Cardiac muscle cell (in vitro differentiated cells and primary cell): ENCODE results near the gene LRP2. TPM values are rescaled to one million over a fixed set of nuclear protein-coding genes. Genes with fewer than 3 reads are reported as not detected.

Experiments
- DNase-seq, 2 donors: peaks; one replicate each; pipeline versions ENCODE4 v3.0.0 to v3.0.0-alpha.2; 2010 to 2017; ENCODE audit warnings: low read depth in 1 of 2, low spot score in 1 of 2
- H3K27ac ChIP-seq: fragments of 200-600 bp; sonication (generic); 2 replicates; pipeline ENCODE4 v1.5.1; 2016
- H3K27me3 ChIP-seq: fragments of 200-600 bp; sonication (generic); 2 replicates; pipeline ENCODE4 v1.6.0; 2016; ENCODE audit warnings: control low read depth
- H3K36me3 ChIP-seq: fragments of 200-600 bp; sonication (generic); 2 replicates; pipeline ENCODE4 v1.5.1; 2016; ENCODE audit warnings: control low read depth
- H3K4me1 ChIP-seq: fragments of 200-600 bp; sonication (generic); 2 replicates; pipeline ENCODE4 v1.8.1; 2017; ENCODE audit warnings: low read depth, mild to moderate bottlenecking, mixed run types
- H3K4me3 ChIP-seq: fragments of 200-600 bp; sonication (generic); 2 replicates; pipeline ENCODE4 v1.5.1; 2016; ENCODE audit warnings: mild to moderate bottlenecking
- H3K9me3 ChIP-seq: fragments of 200-600 bp; sonication (generic); 2 replicates; pipeline ENCODE4 v1.5.1; 2017; ENCODE audit warnings: low read depth, mild to moderate bottlenecking, control low read depth
- polyA plus RNA-seq: library from polyadenylated mRNA; unstranded; fragments of >200 nt; fragmentation: Nextera tagmentation; extraction: Ambion mirVana; gene quantifications from 2 replicates; pipeline ENCODE4 v1.2.1, GENCODE V29; 2016
- total RNA-seq: library from RNA; depleted of rRNA; stranded (reverse); fragments of >200 nt; gene quantifications from 2 replicates; pipeline ENCODE4 v1.2.3, GENCODE V29; 2016
- TF ChIP-seq, protein P1 (sequence below): IDR thresholded peaks from 2 replicates; pipeline ENCODE4 v1.5.1; 2012; ENCODE audit warnings: low read depth, mild to moderate bottlenecking, low read length

LRP2 gene
- total and polyA plus RNA-seq, 2 experiments from 2014 or later, result 1.5 to 1.7 TPM

DNA sequence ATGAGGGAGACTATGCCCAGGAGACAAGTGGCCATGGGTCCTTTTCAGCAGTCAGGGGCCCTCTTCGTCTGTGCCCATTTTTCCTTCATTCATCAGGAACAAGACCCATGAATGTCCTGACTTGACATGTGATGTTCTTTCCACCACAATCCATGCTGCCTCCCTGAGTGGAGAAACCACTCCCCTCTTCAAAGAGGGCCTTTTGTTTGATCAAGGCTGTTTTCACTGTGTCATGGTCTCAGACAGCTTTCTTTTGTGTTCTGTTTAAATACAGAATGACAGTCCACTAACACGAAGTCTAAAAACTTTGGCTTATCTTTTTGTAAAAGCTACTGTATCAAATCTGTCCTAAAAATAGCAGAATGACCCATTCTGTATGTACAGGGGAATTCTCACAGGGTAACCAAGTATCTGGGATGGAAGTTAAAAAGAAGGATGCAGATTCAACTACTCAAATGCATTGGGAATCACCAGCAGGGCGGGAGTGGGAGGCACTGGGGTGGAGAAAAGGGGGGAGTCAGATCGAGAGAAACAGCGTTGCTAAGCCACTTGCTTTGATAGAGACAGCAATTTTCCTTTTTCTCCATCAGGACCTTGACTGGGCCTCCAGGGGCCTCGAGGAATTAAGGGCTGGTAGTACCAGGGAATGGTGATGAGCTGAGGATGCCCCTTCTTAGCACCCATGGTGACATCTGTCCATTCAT, 13.9 kb downstream of the LRP2 start:
- H3K4me3 ChIP-seq, result no peak overlapping the region
- no peak overlapping the region for H3K27ac ChIP-seq
- TF ChIP-seq, protein P1, sequence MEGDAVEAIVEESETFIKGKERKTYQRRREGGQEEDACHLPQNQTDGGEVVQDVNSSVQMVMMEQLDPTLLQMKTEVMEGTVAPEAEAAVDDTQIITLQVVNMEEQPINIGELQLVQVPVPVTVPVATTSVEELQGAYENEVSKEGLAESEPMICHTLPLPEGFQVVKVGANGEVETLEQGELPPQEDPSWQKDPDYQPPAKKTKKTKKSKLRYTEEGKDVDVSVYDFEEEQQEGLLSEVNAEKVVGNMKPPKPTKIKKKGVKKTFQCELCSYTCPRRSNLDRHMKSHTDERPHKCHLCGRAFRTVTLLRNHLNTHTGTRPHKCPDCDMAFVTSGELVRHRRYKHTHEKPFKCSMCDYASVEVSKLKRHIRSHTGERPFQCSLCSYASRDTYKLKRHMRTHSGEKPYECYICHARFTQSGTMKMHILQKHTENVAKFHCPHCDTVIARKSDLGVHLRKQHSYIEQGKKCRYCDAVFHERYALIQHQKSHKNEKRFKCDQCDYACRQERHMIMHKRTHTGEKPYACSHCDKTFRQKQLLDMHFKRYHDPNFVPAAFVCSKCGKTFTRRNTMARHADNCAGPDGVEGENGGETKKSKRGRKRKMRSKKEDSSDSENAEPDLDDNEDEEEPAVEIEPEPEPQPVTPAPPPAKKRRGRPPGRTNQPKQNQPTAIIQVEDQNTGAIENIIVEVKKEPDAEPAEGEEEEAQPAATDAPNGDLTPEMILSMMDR, result no peak

DNA sequence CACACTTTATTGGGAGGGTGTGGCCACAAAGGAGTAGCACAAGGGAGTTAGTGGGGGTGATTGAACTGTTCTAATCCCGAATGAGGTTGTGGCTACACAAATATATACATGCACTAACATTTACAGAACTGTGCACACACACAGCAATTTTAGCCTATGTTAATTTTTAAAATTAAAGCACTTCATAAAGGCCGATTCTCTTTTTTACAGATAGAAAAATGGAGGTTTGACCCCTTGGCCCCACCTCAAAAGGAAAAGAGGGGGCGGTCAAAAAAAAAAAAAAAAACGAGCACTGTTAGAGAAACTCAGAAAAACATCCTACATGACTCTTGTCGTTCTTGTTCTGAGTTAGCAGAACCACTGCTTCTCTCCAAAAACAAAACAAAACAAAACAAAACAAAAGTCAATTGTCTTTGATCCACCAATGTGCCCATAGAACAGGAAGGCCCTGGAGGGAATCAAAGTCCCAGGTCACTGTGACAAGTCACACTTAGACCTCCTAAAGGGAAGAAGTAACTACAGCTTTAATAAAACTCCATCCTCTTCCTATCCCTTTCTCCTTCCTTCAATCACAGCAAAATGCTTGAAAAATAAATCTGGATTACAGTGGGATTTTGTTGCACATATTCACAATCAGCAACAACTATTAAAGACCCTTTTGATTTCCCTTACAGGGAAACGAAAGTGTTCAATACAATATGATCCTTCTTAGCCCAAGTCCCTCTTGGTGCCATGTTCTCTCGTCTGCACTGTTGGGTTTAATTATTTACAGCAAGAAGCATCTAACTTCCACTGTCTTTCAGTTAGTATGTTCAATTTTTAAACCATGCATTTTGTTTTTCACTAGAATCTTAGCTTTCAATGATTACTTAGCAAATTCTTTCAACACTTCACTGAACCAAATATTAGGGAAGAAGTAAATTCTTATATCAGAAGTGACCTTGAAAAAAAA, 16.6 kb downstream of the LRP2 start:
- no peak overlapping the region for H3K27ac ChIP-seq
- no peaks in the 10 kb centered on the region for H3K9me3 ChIP-seq
- H3K27me3 ChIP-seq, result no peaks in the 10 kb centered on the region
- TF ChIP-seq, protein P1, result no peak
- no peaks in the 10 kb centered on the region for H3K36me3 ChIP-seq
- H3K4me3 ChIP-seq, result no peak overlapping the region
- no peak for DNase-seq
- H3K4me1 ChIP-seq, result no peaks in the 10 kb centered on the region

More for the DNA sequence above, 13.9 kb downstream of the LRP2 start:
- Histone ChIP-seq H3K27me3 (no peaks in the 10 kb centered on the region), H3K4me1 (no peaks in the 10 kb centered on the region), H3K9me3 (no peaks in the 10 kb centered on the region), H3K36me3 (no peaks in the 10 kb centered on the region)
- DNase-seq, result no peak

DNA sequence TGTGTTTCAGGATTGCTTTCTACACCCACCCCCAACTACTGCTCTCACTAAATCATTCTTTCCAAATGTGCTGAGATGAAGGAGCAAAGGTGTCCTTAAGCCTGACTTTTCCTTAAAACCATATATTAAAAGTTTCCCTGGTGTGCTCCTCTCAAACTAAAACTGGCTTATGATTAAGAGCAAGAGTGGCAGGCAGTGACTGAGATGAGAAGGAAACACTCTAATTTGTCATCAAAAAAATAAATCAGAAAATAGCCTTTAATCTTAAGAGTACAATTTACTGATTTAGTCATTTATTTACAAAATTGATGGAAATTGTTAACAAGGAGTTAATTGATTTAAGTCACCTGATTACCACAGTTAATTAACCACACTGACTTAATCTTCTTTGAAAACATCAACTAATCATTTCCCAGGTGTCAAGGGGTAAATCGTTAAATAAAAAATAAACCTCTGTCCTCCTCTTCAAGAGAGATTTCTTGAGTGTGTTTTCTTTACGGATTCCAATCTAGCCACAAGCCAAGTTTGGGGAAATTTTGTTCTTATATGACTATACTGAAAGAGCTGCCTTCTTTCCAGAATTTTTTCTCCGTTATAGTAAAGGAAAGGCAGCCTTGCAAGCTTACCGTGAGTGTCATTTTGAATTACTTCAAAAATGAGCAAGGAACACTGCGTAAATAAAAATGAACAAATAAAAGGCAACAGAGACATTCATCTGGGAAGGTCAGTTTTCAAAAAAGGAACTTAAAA, 17.4 kb downstream of the LRP2 start:
- DNase-seq, result no peak

DNA sequence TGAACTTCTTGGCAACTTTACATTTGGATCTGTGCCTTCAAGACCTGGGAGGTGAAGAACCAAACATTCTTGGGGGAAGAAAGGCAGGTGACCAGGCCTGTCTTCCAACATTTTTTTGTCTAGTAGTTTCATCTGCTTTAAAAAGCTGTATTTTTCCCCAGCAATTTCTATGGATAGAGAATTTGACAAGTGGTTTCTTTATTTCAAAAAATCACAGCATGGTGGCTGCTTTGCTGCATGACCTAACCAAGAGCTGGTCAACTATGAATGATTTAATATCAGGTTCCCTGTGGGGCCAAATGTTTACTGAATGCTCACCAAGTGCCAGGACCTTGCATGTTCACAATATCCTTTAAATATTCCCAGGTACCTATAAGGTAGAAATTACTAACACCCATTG, 19.1 kb downstream of the LRP2 start:
- Histone ChIP-seq H3K36me3 (no peaks in the 10 kb centered on the region), H3K4me1 (no peaks in the 10 kb centered on the region), H3K27me3 (no peaks in the 10 kb centered on the region), H3K4me3 (no peak overlapping the region), H3K27ac (no peak overlapping the region), H3K9me3 (no peaks in the 10 kb centered on the region)
- DNase-seq, result no peak
- TF ChIP-seq, protein P1, result no peak

More for the DNA sequence above, 17.4 kb downstream of the LRP2 start:
- TF ChIP-seq, protein P1, result no peak
- Histone ChIP-seq H3K4me3 (no peak overlapping the region), H3K27ac (no peak overlapping the region), H3K36me3 (no peaks in the 10 kb centered on the region), H3K9me3 (no peaks in the 10 kb centered on the region), H3K4me1 (no peaks in the 10 kb centered on the region), H3K27me3 (no peaks in the 10 kb centered on the region)

DNA sequence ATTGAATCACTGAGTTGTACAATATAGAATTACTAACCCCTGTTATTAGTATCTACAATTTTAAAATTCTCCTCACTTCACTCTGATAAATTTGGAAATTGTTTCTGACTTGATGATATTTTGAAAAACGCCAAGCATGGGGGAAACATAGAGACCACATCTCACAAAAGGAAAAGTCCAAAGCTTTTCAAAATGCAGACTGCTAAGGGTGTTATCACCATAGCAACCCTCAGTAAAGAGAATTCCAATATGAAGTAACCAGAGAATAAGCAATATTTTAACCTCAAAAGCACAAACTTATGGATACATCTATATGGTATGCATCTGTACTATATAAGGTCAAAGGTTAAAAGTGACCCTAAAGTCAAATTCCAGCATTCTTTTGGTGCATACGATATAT, 22.7 kb downstream of the LRP2 start:
- TF ChIP-seq, protein P1, result no peak
- no peak for DNase-seq
- H3K4me3 ChIP-seq, result no peak overlapping the region
- H3K27ac ChIP-seq, result no peak overlapping the region
- H3K4me1 ChIP-seq, result no peaks in the 10 kb centered on the region
- no peaks in the 10 kb centered on the region for H3K27me3 ChIP-seq
- no peaks in the 10 kb centered on the region for H3K9me3 ChIP-seq
- H3K36me3 ChIP-seq, result no peaks in the 10 kb centered on the region
